SHP77 treated with DMSO at 0.1 percent for 48 hours (cell line): ENCODE data around the gene CABP7.

Experiments
- DNase-seq: peaks from one replicate; lab custom pipeline; 2025; lab: John Stamatoyannopoulos, UW

The CABP7 gene

DNA sequence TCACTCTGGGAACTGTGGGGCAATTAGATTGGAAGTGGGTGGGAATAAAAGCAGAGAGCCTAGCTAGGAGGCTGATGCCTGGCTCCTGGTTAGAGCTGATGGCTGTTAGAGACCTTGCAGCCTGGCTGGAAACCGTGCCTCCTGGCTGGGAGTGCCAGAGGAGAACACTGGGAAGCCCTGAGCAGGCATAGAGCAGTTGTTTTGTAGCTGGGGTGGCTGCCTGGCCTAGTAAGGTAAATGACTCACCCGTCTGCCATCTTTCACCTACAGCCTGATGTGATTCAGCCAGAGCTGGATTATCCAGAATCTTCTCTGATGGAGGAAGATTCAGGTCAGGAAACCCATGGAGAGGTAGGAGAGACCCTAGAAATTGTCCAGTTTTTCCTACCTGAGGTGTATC lies 53.4 kb downstream of the CABP7 start:
- no peak for DNase-seq

GRCh38 chr22:29780220-29780619 lies 60.4 kb downstream of the CABP7 start:
- no peak for DNase-seq

GRCh38 chr22:29780748-29781676 lies 61.2 kb downstream of the CABP7 start:
- no peak for DNase-seq
